GM13977 (cell line): Measurements from ENCODE around the gene QRFPR.

Experiments used
- DNase-seq: peaks from one replicate; pipeline ENCODE4 v3.0.0; 2012; ENCODE audit warnings: low spot score
- CTCF ChIP-seq: IDR thresholded peaks from 2 replicates; pipeline ENCODE4 v1.5.1; 2012; ENCODE audit warnings: mild to moderate bottlenecking, control low read depth; ENCODE audit not compliant: insufficient read depth; ENCODE audit errors: extremely low read depth, missing control alignments
- in situ Hi-C: fragments of 300-500 bp; cut with MboI; formaldehyde crosslinking; loops from one replicate; pipeline ENCODE4 v1.12.0; 2022; ENCODE audit warnings: low sequenced_read_pairs, low pct_unique_long_range_greater_than_20kb, mixed read lengths, inconsistent platforms; ENCODE audit not compliant: unreplicated experiment

Gene QRFPR

DNA sequence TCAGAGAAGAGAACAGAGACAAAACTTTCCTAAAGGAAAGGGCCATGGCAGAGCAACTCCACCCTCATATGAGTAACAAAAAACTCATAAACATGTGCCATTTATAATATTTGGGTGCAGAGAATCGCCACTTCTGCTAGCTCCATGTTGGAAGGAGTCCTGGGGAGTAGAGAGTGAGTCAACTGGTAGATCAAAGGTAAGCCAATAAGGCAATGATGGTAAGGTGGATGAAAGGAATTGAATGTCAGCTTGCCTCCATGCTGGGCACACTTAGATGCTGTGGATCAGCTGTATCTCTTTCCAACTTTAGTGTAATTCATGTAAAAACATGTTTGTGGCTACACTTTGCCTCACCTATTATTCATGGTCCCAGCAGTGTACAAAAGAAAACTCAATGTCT lies 4.7 kb downstream of the QRFPR start:
- no peak for DNase-seq
- in situ Hi-C loops: no loop called here
- no peak for TF ChIP-seq CTCF

DNA sequence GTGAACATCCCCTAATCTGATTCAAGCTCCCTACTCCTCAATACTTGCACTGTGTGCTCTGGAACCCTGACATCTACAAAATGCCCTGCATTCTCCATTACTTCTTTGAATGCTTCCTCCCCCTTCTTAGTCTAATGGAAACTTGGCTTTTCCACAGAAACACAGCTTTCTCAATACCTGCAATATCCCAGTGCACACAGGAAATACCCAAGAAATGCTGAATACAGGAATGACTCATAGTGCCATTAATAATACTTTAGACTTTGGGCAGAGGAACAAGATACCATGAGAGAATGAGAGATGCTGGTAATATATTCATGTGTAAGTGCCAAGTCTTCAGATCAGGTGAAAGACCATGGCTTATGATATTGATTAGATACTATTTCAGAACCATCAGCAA lies 5.6 kb downstream of the QRFPR start:
- TF ChIP-seq CTCF: no peak
- in situ Hi-C loops: no loop called here
- DNase-seq: no peak

DNA sequence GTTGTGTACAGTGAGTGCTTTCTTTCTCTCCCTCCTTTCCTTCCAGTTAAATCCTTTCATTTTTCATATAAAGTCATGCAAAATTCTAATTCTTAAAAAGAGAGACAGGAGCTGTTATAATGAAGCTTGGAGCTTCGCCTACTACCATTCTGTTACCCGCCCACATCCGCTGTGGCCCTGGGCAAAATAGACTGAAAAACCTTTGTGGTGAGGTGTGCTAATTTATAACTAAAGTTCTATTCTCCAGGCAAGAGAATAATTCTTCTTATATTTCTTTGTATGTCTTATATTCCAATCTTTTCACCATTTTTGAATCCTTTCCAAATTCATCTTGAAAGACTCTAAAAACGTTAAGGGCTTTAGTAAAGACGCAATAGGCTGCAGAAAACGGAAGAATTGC lies 7.0 kb downstream of the QRFPR start:
- in situ Hi-C loops: loop anchor here (25.0 kb wide), 1 partner anchor 288 kb away; no protein-coding TSS in a partner anchor
- no peak for TF ChIP-seq CTCF
- no peak for DNase-seq

GRCh38 chr4:121370729-121371325 lies 10.0 kb downstream of the QRFPR start:
- DNase-seq: no peak
- in situ Hi-C loops: loop anchor here (25.0 kb wide), 1 partner anchor 291 kb away; no protein-coding TSS in a partner anchor
- peak; percentile 57 for TF ChIP-seq CTCF

DNA sequence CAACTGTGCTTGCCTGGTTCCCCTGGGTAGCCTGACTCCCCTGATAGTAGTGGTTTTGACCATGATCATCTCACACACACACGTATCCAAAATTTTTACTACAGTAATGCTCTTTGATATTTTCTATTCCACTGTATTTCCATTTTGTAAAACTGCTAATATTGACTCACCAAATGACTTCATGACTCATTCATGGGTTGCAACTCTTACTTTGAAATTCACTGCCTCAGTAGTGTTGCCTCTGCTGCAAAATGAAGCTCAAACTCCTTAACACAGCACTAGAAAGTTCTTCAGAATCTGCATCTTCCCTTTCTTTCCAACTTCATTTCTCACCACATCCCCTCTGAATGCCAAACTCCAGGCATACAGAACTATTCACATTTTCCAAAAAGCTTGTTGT lies 20.3 kb downstream of the QRFPR start:
- DNase-seq: no peak
- no peak for TF ChIP-seq CTCF
- in situ Hi-C loops: loop anchor here (25.0 kb wide), 1 partner anchor 302 kb away; no protein-coding TSS in a partner anchor

DNA sequence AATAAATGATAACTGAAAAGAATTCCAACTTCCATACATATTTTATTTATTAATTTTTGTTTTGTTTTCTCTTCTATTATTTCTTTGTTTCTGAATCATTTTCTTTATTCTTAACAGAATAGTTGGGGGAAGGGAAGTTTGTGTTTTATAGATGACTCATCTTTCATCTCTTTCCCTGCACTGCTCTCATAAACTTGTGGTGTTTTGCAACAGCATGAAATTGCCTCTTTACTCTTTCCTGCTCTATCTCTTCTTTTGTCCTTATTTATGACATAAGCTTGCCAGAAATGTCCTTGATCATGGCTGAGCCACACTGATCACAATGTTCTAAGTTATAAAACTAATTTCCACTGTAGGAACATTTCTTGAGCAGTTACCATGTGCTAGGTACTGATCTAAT lies 22.3 kb downstream of the QRFPR start:
- in situ Hi-C loops: loop anchor here (25.0 kb wide), 1 partner anchor 304 kb away; no protein-coding TSS in a partner anchor
- TF ChIP-seq CTCF: no peak
- DNase-seq: no peak
